ENCODE measurements around the gene EDAR.

DNA sequence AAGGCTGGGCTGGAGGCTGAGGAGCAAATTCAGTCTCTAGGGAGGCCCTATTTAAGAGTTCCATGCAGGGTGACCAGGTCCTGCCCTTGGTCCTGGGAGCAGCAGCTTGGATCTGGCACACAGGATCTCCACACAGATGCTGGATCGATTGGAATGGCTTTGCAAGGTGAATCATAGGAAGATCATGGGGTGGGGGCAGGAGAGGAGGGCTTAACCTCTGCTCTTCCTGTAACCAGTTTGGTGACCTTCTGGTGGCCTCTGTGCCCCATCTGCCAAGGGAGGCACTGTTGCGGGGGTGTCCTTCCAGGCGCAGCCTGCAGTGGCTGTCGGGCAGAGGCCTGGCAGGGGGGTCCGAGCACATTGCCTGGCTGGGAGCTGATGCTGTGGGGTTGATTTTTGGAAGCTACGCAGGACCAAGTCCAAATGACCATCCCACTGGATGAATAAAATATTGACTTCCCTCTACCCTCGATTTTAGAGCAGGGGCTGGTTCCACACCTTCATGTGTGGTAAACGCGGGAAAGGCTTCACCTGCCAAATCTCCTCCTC is 79.7 kb downstream of the EDAR start:
- TF ChIP-seq CHD2 (IDR thresholded peaks at IDR 0.05; ENCODE audit: low read length, partially characterized antibody), result no peak
- TF ChIP-seq, protein P1, sequence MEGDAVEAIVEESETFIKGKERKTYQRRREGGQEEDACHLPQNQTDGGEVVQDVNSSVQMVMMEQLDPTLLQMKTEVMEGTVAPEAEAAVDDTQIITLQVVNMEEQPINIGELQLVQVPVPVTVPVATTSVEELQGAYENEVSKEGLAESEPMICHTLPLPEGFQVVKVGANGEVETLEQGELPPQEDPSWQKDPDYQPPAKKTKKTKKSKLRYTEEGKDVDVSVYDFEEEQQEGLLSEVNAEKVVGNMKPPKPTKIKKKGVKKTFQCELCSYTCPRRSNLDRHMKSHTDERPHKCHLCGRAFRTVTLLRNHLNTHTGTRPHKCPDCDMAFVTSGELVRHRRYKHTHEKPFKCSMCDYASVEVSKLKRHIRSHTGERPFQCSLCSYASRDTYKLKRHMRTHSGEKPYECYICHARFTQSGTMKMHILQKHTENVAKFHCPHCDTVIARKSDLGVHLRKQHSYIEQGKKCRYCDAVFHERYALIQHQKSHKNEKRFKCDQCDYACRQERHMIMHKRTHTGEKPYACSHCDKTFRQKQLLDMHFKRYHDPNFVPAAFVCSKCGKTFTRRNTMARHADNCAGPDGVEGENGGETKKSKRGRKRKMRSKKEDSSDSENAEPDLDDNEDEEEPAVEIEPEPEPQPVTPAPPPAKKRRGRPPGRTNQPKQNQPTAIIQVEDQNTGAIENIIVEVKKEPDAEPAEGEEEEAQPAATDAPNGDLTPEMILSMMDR (IDR thresholded peaks at IDR 0.05), result no peak
